Measurements from ENCODE around the gene TXNL1.
"Not testable (repeated sequence)": the region's sequence is repeated elsewhere in the genome, so short reads cannot be mapped to it uniquely, and the experiment has no call there.

The TXNL1 gene

DNA sequence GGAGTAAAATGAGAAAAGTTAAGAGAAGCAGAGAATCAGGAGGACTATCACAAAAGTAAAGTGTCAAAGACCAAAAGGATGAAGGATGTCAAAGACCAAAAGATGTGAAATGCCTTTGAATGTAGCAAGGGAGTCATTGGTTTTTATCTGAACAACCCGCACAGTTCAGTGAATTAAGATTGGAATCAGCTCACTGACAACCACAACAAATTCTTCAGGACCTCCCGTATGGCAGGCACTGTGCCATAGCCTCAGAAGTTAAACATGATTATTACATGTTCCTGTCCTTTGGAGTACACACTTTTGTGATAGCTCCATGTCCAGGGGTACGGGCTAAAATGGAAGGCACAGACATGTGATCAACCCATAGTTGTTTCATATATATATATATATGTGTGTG is 5.0 kb upstream of the TXNL1 start:
- DNase-seq: no peak

DNA sequence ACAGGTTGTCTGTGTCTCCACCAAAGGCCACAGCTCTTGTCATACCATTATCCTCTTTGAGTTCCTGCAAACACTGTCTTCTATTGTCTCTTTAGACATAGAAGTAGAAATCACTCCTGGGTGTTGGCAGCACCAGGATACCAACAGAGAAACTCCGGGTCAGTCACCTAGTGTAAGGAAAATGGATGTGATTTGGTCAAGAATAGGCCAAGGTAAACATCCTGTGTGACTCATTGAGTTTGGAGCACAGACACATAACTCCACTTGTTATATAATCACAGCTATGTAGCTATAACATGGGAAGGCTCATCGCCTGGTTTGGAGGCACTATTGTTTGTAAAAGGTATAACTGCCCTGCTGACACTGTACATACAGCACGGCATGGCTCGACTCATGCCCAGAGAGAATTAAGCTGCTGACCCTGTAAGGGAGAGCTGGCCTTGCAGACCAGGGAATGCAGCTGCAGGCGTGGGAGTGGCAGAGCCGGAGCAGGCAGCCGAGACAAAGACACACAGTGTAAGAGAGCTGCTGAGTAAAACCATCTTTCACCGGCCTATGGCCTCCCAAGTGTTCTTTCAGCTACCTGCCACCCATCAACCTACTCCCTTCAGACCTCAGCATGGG is 3.4 kb upstream of the TXNL1 start:
- DNase-seq: no peak

DNA sequence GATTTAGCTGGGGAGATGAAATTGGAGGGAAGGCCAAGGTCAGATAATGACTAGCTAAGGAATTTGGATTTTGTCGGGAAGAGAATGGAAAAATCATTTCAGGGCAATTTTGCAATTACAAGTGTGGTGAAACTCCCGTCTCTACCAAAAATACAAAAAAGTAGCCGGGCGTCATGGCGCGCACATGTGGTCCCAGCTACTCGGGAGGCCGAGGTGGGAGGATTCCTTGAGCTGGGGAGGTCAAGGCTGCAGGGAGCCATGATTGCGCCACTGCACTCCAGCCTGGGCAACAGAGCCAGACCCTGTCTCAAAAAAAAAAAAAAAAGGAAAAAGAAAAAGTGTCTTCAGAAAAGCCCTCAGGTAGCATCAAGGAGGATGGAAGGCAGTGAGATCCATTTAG is 1.2 kb upstream of the TXNL1 start:
- no peak for DNase-seq

DNA sequence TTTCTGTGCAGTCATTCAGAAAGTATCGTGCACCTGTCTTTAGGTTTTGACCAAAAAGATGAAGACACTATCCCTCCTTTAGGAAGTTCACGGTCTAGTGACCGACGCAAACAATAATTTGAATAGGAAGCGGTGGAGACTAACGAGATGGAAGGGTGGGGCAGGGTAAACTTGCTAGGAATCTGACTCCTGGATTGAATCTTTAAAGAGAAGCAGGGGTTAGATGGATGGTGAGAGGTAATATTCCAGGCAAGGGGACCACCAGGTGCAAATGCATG is 651 bp upstream of the TXNL1 start:
- no peak for DNase-seq

DNA sequence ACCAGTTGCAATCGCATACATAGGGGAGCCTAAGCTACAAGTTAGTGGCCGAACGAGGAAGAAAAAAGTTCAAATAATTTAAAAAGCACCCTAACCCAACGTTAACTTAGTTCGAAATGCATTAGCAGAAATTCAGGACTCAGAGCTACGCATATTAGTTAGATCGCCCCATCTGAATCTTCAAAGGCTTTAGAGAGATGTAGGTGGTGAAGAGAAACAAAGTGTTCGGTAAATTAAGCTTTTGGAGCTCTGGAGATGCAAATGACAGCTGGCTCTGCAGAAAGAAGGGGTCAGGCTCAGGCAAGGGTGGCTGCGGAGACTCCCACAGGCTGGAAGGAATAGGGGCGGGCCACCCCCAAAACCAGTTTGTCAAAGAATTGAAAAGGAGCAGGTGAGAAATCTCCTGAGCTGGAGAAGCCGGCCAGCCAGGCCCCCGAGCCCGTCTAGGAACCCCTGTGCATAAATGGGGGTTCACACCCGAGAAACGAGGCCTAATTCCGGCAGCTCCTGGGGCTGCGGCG is 621 bp downstream of the TXNL1 start:
- peak; percentile 22 for DNase-seq

DNA sequence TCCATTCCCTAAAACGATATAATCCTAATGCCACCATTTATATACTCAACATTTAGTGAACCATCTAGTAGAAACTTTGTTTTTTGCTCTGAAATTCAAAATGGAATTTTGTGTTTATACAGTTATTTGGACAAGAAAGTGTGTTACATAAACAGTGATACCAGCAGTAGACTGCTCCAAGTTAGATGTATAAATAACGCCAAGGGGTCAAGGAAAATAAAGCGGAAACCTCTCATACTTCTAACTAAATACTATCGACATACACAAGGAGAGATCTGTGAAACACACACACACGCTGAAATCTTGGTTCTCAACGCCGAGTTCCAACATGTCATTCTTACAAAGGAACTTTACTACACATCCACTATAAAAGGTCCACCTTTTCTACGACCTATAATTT is 1.2 kb downstream of the TXNL1 start:
- no peak for DNase-seq

DNA sequence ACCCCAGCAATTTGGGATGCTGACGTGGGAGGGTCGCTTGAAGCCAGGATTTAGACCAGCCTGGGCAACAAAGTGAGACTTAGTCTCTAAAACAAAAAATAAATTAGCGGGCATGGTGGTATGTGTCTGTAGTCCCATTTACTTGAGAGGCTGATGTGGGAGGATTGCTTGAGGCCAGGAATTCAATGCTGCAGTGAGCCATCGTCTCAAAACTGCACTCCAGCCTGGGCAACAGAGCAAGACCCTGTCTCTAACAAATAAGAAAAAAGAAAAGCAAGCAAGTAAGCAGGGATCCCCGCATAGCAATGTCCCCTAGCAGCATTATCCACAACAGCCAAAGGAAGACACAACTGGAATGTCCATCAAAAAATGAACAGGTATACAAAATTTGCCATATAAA is 3.4 kb downstream of the TXNL1 start:
- no peak for DNase-seq

DNA sequence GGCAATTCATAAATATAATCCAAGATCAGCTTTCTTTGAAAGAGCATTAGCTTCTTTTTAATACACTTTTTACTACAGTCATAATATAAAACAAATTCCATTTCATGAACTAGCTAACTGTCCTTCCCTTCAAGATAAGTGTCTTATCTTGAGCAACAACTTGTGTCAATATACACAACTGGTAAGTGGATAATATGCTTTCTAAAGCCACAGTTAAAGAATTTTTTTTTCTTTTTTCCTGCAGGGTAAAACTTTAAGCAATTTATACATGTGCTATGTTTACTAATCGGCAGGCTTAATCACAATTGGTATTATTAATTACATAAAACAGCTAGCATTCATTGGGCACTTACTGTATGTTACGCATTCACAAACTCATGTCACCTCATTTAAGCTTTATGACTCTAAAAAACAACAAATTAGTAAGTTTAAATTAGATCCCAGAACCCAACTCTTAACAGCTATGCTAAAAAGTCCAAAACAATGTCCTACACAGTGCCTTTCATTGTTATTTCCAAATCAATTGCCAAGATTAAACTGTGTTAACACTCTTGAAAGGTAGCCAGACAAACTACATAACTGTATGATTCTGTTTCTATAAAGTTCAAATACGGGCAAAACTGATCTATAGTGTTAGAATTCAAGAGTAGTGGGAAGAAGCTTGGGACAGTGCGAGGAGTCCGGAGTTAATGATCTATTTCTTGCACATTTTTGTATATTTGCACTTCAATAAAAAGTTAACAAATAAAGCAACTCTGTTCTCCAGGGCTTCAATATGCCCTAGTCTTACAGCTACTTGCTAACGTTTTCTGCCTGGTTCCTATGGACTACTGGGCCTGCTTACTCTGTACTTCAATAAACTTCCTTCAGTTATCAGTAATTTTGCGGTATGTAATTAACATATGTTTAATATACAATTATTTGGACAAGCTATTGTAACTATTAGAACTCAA is 6.0 kb downstream of the TXNL1 start:
- DNase-seq: peak; percentile 1

DNA sequence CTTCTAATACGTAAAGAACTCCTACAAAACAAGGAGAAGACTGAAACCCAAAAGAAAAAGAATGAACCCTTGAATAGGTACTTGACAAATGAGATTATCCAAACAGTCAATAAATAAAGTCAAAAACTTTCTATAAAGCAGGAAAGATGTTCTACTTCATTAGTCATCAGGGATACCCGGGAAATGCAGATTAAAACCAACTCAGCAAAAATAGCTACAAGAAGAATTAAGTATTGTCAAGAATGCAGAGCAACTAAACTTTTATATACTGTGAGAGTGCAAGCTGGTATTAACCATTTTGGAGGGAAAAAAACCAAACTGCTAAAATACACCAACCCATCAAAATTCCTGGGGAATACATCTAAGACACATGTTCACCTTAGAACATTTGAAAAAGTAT is 10.4 kb downstream of the TXNL1 start:
- no peak for DNase-seq

DNA sequence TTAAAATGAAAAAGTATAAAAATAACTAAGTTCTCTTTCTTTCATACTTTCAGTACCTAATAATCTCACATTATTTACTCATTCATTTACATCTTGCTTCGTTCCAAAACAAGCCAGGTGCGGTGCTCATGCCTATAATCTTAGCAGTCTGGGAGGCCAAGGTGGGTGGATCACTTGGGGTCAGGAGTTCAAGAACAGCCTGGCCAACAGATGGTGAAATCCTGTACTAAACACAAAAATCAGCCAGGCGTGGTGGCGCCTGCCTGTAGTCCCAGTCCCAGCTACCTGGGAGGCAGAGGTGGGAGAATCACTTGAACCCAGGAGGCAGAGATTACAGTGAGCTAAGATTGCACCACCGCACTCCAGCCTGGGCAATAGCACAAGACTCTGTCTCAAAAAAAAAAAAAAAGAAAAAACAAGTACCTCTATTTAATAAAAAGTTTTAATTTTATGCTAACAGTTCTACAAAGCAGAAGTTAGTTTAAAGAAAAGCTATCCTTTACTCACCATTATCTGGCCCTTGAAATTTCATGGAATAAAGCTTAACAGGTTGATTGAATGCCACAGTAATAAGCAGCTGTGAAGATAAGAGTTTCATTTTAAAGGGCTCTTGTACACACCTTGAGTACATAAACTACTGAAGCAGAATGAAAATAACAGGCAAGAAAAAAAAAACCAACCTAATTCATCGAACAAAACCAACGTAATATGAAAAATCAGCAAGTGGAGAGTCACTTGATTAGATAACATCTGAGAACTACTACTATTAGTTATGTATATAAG is 22.5 kb downstream of the TXNL1 start:
- DNase-seq: no peak

DNA sequence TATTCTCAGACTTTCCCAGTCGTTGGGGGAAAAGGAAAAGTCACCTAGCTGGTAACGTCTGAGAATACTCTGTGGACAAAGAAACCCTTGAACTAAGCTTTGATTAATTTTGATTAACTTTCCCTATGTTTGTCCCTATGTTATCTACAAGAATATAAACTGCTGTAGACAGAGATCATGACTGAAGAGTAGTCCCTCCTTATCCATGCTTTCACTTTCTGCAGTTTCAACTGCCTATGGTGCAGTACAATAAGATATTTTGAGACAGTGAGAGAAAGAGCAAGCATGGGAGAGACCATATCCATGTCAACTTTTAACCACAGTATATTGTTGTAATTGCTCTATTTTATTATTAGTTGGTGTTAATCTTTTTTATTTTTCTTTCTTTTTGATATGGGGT is 31.8 kb downstream of the TXNL1 start:
- DNase-seq: no peak

DNA sequence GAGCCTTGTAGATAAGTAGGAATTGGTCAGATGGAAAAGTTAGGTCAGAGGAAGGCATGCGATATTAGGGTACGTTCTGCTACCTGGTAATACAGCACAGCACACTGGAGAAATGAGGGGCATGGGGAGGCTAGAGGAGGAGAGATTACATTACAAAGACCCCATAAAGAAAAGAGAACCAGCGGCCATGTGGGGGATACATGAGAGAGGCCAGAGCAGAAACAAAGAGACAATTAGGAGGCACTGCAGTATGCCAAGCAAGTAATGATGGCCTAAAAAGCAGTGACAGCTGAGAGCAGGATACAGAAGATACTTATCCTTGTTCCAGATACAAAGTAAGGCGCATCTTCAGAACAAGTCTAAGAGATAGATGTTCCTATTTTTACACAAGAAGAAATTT is 40.0 kb downstream of the TXNL1 start:
- DNase-seq: no peak

DNA sequence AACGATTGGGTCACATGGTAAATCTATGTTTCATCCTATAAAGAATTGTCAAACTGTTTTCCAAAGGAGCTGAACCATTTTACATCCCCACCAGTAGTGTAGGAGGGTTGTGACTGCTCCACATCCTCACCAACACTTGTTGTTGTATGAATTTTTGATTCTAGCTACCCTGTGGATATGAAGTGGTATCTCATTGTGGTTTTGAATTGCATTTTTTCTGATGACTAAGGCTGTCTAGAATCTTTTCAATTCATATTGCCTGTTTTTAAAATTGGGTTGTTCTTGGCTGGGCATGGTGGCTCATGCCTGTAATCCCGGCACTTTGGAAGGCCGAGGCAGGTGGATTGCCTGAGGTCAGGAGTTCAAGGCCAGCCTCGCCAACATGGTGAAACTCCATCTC is 44.5 kb downstream of the TXNL1 start:
- no peak for DNase-seq

DNA sequence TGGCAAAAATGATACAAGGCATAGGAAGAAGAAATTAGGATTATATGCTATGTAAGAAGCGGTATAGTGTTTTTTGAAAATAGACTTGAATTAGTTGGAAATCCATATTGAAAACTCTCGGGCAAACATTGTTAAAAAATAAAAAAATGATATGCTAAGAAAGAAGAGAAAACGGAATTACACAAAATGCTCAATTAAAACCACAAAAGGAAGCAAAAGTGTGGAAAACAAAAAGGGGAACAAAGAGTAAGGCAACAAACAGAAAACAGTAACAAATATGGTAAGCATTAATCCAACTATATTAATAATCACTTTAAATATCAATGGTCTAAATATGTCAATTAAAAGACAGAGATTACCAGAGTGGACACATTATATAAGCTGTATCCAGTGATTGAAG is 58.4 kb downstream of the TXNL1 start:
- DNase-seq: no peak

DNA sequence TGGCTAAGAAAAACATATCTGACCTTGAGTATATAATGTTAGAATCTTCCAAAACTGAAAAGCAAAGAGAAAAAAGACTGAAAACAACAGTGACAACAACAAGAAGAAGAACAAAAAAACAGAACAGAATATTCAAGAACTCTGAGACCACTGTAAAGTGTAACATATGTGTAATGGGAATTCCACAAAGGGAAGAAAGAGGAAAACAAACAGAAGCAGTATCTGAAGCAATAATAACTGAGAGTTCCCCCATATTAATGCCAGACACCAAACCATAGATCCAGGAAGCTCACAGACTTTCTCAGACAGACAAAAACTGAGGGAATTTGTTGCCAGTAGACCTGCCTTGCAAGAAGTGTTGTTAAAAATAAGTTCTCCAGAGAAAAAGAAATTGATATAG is 58.9 kb downstream of the TXNL1 start:
- DNase-seq: no peak

DNA sequence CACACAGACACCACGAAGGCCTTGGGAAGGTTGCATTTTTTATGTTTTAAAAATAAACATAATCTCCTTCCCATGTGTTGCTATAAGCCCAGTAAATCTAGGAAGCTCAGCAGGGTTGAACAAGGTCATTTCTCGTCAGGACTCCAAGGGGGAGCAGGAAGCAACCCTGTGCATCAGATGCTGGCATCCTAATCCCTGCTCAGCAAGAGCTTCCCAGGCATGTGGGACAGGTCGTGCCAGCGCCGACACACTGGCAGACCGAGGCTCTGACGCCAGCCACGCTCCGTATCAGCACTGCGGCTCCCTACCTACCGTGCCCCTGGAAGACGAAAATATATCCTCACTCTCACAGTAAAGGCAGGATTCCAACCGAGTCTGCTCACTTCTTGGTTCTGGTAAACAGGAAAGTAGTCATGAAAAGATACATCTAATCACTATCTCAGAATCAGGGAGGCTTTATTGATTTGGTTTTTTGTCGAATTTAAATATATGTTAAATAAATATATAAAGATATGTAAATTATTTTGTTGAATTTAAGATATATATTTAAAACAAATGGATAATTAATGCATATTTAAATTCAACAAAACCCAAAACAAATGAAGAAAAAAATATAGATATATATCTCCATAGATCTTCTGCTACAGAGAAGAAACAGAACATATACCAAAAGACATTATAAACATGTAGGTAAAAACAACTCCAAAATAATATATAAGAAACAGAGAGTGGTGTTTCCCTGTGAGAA is 61.4 kb downstream of the TXNL1 start:
- no peak for DNase-seq

DNA sequence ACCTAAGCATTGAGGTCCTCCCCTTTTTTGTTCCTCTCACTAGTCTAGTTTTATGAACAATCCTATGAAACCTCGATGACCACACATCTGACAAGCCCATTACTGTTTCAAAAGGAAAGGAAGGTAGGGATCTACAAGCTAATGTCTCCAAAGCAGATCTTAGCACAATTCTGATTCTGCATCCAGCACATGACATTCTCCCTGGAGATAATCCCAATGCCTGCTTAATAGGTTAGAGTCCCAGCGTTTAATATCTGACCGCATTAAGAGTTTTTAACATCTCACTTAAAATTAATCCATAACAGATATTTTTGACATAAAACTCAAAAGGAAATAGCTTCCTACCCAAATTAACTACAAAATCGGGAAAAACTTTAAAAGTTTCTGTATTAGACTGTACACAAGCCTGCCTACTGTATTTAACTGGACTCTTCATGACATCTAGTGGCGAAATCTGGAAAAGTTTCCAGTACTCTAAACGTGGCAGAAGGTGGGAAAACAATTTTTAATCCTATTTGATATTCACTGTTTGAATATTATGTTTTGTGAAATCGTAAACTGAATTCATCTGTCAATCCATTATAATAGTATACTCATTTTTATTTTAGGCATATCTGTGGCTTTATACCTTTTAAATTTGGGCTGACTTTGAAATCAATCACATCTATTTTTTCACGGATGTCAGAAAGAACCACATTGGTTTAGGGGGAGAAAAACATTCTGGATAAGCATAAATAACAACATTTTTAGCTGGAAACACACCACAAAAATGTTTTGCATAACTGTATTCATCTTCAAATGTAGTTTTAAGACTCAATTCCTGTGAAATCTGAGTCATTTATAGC is 62.4 kb downstream of the TXNL1 start:
- DNase-seq: peak; percentile 74

DNA sequence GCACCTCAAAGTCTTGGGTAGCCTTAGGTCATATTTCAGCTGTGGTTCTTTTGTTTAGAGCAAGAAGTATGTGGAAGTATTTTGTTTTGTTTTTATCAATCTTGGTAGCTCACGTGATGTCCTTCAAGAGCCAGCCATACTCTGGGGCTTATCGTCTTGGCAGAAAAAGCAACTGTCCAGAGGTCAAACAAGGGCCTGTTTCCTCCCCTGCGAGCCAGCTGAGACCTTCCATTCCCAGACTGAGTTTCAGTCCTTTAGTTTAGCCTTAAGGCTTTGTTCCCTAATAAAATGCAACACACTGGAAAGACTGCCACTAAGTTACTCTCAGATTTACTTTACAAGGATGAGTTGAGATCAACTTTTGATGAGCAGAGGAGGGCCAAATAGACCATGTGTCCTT is 63.5 kb downstream of the TXNL1 start:
- no peak for DNase-seq

DNA sequence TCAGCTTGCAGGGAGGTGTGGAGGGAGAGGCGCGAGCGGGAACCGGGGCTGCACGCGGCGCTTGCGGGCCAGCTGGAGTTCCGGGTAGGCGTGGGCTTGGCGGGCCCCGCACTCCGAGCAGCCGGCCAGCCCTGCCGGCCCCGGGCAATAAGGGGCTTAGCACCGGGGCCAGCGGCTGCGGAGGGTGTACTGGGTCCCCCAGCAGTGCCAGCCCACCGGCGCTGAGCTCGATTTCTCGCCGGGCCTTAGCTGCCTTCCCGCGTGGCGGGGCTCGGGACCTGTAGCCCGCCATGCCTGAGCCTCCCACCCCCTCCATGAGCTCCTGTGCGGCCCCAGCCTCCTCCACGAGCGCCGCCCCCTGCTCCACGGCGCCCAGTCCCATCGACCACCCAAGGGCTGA is 66.1 kb downstream of the TXNL1 start:
- DNase-seq: not testable (repeated sequence)

DNA sequence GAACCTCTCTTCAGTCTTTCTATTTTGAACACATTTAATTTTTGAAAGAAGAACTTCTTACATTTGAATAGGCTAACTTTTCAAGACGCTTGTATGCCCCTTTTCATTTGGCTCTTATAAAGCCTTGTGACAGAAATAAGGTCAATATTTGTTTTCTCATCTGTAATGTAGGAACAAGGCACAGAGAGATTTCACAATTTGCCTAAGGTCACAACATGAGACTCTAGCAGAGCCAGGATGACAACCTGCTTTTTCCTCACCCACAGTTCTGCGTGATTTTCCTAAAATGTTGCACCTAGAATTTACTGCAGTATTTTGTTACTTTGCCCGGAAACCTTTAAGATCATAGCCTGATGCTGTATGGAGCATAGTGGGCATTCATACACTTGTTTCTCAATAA is 67.4 kb downstream of the TXNL1 start:
- no peak for DNase-seq

DNA sequence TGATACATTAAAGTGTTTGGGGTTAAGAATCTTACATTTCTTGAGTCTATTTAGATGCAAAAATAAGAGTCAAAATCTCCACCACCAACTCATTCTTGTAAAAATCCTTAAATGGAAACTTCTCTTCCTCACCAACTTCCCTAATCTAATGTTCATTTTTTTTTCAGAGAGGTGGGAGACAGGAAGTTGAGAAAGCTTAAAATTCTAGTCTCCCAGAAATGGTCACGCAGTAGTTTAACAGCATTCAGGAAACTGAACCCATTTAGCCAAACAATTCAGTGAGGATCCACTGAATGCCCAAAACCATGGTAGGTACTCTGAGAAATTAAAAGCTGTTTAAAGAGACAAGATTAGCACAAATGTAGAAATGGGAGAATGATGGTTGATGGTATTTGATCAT is 69.0 kb downstream of the TXNL1 start:
- no peak for DNase-seq

DNA sequence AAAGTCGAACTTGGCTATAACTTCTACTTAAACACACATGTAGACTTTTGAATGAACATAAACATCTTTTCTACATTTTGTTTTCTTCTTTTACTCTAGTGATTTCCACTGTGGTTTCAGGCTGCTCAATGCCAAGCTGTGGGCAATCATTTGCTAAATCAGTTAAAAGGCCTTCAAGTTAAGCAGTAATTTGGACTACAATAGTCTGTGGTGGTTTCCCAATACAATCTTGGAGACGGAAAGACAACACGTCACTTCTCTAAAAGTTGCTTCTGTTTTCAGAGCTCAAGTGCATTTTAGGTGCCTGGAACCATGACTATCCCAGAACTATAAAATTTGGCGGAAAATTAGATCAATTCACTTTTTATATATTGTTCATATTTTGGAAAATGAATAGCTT is 69.4 kb downstream of the TXNL1 start:
- DNase-seq: peak; percentile 6
